GDM1 (cell line): ENCODE measurements around the gene CEP41.
A peak's percentile ranks its signal among the peaks of the same experiment; 100 is the strongest.
"Not testable (repeated sequence)": the region's sequence is repeated elsewhere in the genome, so short reads cannot be mapped to it uniquely, and the experiment has no call there.

Source experiments
- DNase-seq: peaks from one replicate; lab custom pipeline; 2025; lab: John Stamatoyannopoulos, UW

CEP41 gene

GRCh38 chr7:130458257-130458656 is 17.4 kb upstream of the CEP41 start:
- no peak for DNase-seq

DNA sequence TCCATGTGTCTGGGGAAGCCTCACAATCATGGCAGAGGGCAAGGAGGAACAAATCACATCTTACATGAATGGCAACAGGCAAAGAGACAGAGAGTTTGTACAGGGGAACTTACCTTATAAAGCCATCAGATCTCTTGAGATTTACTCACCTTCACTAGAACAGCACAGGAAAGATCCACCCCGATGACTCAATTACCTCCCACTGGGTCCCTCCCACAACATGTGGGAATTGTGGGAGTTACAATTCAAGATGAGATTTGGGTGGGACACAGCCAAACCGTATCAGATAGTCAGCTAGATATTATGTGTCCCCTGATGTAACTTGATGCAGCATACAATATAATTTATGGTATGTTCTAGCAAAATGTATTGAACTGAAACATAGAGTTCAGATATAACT is 14.1 kb upstream of the CEP41 start:
- DNase-seq = no peak

DNA sequence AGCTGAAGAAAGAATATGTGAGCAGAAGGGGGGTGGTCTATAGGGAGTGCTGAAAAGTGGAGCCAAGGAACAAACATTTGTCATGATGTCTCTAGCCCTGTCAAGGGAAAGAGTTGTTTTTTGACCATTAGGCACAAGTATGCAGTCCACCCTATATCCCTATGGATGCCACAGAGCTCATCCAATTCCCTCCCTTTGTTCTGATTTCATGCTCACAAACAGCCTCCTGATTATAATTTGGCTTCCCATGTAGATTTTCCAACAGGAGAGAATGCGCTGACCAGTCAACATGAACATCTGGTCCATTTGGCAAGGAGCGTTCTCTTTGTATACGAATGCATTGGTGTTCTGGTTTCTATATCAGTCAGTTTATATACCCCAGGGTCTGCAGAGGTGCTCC is 12.1 kb upstream of the CEP41 start:
- no peak for DNase-seq

DNA sequence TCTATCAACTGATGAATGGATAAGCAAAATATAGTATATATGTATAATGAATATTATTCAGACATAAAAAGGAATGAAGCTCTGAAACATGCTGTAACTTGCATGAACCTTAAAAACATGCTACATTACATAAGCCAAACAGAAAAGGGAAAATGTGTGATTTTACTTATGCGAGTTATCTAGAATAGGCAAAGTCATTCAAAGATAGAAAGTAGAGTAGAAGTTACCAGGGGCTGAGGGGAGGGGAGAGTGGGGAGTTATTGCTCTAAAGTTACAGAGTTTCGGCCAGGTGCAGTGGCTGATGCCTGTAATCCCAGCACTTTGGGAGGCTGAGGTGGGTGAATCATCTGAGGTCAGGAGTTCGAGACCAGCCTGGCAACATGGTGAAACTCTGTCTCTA is 10.5 kb upstream of the CEP41 start:
- not testable (repeated sequence) for DNase-seq

- no peak for DNase-seq
These were observed 5.4 kb upstream of the CEP41 start for GRCh38 chr7:130446259-130446658.

- no peak for DNase-seq
These were observed 4.1 kb upstream of the CEP41 start for GRCh38 chr7:130444751-130445407.

- DNase-seq = no peak
These were observed 3.4 kb upstream of the CEP41 start for GRCh38 chr7:130444234-130444633.

GRCh38 chr7:130442601-130443000 is 1.8 kb upstream of the CEP41 start:
- DNase-seq = no peak

DNA sequence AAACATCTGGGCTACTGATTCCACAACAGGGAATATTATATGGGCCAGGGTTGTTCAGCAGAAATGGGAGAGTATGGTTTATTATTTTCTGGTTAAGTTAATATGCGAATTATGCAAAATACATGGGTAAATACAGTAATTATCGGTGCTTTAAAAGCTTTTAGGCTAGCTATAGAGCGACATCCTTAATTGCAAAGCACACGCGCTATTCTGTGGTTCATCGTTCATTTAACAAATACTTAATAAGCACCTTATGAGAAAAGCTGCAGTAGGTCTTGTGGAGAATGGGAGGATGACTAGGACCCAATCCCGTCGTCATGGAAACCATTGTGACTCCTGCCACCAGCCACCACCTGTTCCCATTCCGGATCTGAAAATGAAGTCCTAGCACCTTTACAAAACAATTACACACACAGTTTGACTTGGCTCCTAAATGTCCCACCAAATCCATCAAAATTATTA is 623 bp upstream of the CEP41 start:
- DNase-seq = no peak

- no peak for DNase-seq
These were observed 4.6 kb downstream of the CEP41 start for GRCh38 chr7:130436253-130436652.

- no peak for DNase-seq
These were observed 5.4 kb downstream of the CEP41 start for GRCh38 chr7:130435311-130435854.

DNA sequence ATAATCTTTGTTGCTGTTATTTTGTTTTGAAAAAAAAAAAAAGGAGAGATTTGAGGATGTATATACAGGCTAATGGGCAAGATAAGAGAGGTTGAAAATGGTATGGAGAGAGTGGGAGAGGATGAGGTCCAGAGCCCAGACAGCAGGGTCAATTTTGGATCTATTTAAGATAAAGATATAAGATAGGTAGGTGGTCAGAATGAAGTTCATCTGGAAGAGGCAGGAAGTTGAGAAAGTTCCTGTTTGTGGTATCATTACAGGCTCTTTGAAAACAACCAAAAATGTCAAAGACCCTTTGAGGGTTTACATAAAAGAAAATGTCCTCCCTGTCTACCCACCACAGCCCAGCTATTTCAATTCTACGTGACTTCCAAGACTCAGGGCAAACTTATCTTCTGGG is 7.5 kb downstream of the CEP41 start:
- DNase-seq = no peak

GRCh38 chr7:130432886-130433285 is 7.9 kb downstream of the CEP41 start:
- DNase-seq = no peak

DNA sequence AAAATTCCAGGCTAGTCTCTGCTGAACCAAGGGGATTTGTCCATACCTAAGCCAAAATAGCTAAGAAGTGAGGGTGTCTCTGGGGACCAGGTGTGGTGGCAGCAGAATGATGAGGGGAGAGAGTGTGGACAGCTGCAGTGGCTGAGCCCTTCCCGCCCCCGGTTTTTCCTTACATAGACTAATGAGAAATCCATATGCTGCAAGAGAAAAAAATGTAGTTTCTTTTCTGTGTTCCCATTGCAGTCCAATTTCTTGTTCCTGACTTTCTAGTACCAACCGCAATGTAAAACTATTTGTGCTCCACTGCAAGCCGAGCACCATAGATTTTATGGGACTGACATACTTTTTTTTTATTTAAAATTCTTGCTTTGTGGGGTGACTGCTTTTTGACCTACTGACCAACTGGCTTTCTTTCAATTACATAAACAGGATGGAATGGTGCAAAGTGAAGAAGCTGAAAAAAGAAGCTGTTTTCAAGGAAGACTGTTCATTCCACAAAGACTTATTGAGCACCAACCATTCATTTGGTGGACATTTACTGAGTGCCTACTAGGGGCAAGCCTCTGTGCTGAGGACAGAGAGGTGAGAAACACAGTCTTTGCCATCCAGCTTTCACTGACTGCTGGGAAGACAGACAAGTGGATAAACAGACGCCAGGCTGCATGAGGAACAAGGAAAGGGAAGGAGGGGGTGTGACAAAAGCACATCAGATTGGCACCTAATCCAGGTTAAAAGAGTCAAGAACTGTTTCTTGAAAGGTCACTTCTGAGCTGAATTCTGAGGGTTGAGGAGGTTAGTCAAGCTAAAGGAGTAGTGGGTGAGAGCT is 9.8 kb downstream of the CEP41 start:
- DNase-seq = no peak

- no peak for DNase-seq
These were observed 10.7 kb downstream of the CEP41 start for GRCh38 chr7:130430115-130430514.

GRCh38 chr7:130429019-130429418 is 11.8 kb downstream of the CEP41 start:
- no peak for DNase-seq

GRCh38 chr7:130426564-130426963 is 14.3 kb downstream of the CEP41 start:
- peak; percentile 29 for DNase-seq

DNA sequence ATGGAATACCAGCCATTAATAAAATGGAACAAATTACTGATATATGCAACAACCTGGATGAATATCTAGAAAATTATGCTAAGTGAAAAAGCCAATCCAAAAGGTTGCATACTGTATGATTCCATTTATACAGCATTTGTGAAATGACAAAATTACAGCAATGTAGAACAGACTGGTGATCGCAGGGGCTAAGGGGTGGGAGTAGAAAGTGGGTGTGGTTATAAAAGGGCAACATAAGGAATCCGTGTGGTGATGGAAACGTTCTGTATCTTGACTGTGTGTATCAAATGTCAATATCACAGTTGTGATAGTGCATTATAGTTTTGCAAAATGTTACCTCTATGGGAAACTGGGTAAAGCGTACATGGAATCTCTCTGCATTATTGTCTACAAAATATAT is 15.0 kb downstream of the CEP41 start:
- DNase-seq = no peak

GRCh38 chr7:130423501-130424037 is 17.2 kb downstream of the CEP41 start:
- no peak for DNase-seq

DNA sequence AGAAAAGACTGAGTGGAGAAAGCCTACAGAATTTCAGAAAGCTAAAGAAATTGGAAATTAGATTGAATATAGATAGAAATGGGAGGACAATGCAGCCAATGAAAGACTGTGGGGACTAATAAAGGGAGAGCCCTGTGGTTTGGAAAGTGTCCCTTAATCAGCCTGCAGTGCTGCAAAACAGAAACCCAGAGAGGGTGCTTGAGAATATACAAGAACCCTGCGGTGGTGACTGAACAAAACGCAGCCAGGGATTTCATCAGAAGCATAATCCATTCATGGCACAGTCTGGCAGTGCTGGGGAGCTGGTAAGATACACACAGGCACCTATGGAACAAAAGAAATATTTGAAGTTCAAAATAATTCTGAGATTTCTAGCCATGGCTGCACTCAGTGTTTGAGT is 19.1 kb downstream of the CEP41 start:
- DNase-seq = no peak

DNA sequence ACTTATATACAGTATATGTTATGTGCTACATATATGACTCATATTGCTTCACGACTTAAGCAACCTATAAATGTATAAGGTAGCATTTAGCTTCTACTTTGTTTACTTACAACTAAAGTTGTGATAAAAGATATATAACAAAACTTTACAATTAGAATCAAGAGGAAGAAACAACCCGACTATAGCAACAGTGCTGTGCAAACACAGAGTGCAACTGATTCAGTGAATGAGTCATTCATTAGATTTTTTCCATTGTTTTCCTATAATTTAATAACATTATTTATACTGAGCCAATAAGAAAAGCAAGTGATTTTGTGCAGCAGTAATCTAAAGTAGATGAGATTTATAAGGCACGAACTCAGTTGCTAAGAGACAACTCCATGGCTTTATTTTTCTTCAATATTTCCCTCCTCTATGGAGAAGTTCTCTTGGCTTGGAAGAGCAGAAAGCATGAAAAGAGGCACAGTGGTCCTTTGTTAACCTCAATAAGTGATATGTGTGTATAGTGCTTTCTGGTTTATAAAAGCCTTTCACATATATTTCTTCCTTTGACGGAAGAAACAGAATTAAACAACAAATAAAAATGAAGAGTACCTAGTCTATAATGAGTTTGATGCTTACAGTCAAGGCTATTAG is 19.8 kb downstream of the CEP41 start:
- DNase-seq = no peak

DNA sequence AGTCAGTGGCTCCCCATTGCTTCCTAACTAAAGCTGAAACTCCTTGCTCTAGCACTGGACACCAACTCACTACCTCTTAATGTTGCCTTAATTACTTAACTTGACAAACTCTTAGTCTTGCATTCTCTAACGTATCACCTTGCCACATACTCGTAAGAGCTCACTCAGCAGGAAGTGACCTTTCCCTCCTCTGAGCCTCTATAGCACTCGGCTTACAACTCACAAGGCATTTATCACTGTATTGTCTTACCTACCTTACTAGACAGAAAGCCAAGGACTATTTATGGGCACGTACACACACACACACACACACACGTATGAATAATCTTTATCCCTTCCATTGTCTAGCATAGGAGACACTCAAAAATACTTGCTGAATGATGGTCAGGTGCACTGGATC is 21.2 kb downstream of the CEP41 start:
- no peak for DNase-seq

DNA sequence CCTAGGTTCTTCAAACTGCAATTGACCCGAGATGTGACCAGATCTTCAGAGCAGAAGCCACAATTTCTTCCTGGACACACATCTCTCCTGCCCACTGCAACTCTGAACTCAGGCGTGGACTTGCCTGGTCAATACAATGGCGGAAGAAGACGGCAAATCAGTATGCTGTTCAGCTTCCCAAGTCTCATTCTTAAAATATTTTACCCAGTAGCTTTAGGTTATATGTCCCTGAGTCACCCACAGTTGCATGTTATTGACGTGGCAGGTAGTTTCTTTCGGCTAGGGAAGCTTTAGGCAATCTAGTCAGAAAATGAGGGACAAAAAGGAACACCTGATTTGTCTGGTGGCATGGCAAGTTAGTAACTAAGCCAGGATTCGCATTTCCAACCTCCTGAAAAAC is 22.5 kb downstream of the CEP41 start:
- no peak for DNase-seq
